IgD-negative memory B cell (primary cell): ENCODE data around the gene TGM4. TPM values are rescaled to one million over a fixed set of nuclear protein-coding genes. Genes with fewer than 3 reads are reported as not detected.

ENCODE experiments used
- H3K27ac Mint-ChIP-seq, 3 donors: one replicate each; pipeline ENCODE4 v1.8.0; 2020 to 2022; ENCODE audit warnings: mild to moderate bottlenecking in 3 of 3, mixed read lengths in 3 of 3, moderate library complexity in 1 of 3
- H3K27me3 Mint-ChIP-seq: one replicate; pipeline ENCODE4 v1.8.0; 2021; ENCODE audit warnings: mixed read lengths
- H3K36me3 Mint-ChIP-seq: one replicate; pipeline ENCODE4 v1.8.0; 2020; ENCODE audit warnings: mild to moderate bottlenecking, mixed read lengths
- H3K4me1 Mint-ChIP-seq, 3 donors: one replicate each; pipeline ENCODE4 v1.8.0; 2020 to 2022; ENCODE audit warnings: mixed read lengths in 3 of 3, mild to moderate bottlenecking in 1 of 3
- H3K4me3 Mint-ChIP-seq, 4 donors: one replicate each; pipeline ENCODE4 v1.8.0; 2020 to 2022; ENCODE audit warnings: mild to moderate bottlenecking in 4 of 4, mixed read lengths in 4 of 4, moderate library complexity in 3 of 4
- H3K9me3 Mint-ChIP-seq, 3 donors: one replicate each; pipeline ENCODE4 v1.8.0; 2020 to 2021; ENCODE audit warnings: mixed read lengths in 3 of 3, mild to moderate bottlenecking in 1 of 3
- polyA plus RNA-seq: library from polyadenylated mRNA; unstranded; fragments of 300-500 nt; fragmentation: Illumina TruSeq; gene quantifications from one replicate; pipeline ENCODE4 v1.2.3, GENCODE V29; 2021

TGM4 gene
- polyA plus RNA-seq, 1 donor from 2014 or later: 0.06 TPM

DNA sequence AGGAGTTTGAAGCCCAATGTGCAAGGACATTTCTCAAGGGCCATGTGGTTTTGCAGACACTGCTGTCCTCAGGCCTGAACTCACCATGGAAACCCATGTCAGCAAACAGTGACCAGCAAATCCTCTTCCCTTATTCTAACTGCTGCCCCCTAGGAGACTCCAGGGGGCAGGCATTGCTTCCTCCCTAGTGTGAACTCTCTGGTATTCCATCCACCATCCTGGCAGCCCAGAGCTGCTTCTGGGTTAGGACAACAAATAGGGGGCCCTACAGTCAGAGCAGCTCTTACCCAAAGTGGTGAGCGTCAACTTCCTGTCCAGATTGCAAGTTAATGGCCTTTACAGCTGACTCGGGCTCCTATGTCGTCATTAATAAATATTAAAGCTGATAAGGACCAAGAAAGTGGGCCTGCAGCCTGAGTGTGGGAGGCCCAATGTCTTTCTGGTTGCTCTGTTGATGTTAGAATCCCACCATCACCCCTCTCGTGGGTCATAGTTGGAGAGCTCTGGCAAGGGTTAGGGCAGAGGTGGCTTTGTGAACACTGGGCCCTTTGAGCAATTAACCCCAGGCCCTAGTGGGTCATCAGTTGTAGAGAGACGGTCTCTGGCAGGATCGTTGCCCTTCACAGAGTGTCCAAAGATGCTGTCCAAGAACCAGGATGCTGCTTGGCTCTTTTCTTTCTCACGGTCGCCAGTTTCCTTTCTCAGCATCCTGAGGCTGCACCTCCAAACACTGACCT lies 41.5 kb downstream of the TGM4 start:
- H3K27ac Mint-ChIP-seq: peak overlapping the region in 1 of 3 donors; percentile 66
- H3K36me3 Mint-ChIP-seq: peaks cover 3% of the 10 kb centered on the region
- no peaks in the 10 kb centered on the region for H3K27me3 Mint-ChIP-seq
- peaks cover 0 to 3% (median 0%) of the 10 kb centered on the region in 3 donors for H3K9me3 Mint-ChIP-seq
- peaks cover 0 to 1% (median 0%) of the 10 kb centered on the region in 3 donors for H3K4me1 Mint-ChIP-seq
- H3K4me3 Mint-ChIP-seq: no peak overlapping the region

GRCh38 chr3:44918087-44918486 lies 43.7 kb downstream of the TGM4 start:
- H3K4me3 Mint-ChIP-seq: no peak overlapping the region
- peaks cover 5% of the 10 kb centered on the region for H3K36me3 Mint-ChIP-seq
- no peaks in the 10 kb centered on the region for H3K27me3 Mint-ChIP-seq
- no peaks in the 10 kb centered on the region for H3K4me1 Mint-ChIP-seq
- no peak overlapping the region for H3K27ac Mint-ChIP-seq
- no peaks in the 10 kb centered on the region for H3K9me3 Mint-ChIP-seq

DNA sequence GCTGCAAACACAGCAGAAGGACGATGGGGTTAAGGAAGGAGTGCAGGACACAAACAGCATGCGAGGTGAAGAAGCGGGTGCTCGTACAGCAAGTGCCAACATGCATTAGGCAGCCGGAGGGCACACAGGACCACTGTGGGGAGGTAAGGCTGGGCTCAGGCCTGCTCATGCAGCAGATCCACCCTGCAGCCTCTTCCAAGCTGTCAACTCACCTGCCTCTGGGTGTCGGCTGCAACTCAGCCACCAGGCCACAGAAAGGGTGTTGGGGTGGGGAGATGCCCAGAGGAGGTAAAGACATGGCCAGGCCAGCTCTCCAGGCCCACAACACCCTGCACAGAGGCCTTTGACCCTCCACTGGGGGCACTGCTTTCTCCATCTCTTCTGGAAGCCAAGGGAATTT lies 44.2 kb downstream of the TGM4 start:
- Mint-ChIP-seq H3K9me3 (no peaks in the 10 kb centered on the region), H3K36me3 (peaks cover 5% of the 10 kb centered on the region), H3K27me3 (no peaks in the 10 kb centered on the region), H3K27ac (peak overlapping the region in 1 of 3 donors; percentile 57), H3K4me1 (no peaks in the 10 kb centered on the region), H3K4me3 (no peak overlapping the region)

DNA sequence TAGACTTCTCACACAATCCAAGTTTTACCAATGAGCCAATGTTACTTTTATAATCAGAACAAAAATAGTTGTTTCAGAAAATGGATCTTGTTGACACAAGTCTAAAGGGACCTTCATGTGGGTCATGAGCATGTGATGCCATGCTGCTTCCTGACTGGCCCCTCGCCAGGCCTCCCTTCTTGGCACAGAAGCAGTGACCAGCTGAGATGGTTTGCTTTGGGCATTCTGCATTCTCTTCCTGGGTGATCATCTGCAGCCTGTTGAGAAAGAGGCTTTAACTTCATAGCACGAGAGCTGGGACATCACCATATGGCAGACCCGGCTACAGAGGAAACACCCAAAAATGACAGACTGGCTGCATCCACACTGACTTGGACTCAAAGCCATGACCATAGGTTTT lies 45.7 kb downstream of the TGM4 start:
- Mint-ChIP-seq H3K4me3 (no peak overlapping the region), H3K27ac (no peak overlapping the region), H3K36me3 (peaks cover 11% of the 10 kb centered on the region), H3K27me3 (no peaks in the 10 kb centered on the region), H3K4me1 (peaks cover 0 to 2% (median 0%) of the 10 kb centered on the region in 3 donors), H3K9me3 (no peaks in the 10 kb centered on the region)

DNA sequence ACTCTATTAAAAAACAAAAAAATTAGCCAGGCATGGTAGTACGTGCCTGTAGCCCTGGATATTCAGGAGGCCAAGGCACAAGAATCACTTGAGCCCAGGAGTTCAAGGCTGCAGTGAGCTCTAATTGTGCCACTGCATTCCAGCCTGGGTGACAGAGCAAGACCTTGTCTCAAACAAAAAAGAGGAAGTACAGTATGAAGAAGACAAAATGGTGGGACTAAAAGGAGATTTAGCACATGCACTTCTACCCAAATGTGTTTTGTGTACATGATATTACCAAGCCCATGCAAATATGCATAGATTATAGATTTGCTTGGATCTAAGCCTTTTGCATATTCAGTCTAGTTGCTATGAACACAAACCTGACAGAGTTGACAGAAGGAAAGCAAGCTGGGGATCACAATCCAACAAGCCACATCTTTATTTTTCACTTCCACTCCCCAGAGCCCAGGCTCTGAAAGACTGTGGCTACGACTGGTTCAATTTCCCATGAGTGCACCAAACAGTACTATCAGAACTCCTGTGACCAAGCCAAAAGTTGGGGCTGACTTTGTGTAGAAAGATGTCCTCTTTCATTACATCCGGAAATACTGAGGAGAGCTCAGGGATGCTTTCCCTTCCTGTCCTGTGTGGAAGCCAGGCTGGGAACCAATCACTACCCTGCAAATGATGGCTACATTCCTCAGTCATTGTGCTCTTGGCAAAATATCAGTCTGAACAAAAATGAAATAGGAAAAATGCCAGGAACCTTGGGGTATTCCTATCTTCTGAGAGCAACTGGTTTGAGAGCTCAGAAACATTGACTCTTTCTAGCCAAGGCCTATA lies 49.4 kb downstream of the TGM4 start:
- H3K36me3 Mint-ChIP-seq: peaks cover 30% of the 10 kb centered on the region
- no peaks in the 10 kb centered on the region for H3K9me3 Mint-ChIP-seq
- H3K4me3 Mint-ChIP-seq: no peak overlapping the region
- no peak overlapping the region for H3K27ac Mint-ChIP-seq
- no peaks in the 10 kb centered on the region for H3K27me3 Mint-ChIP-seq
- H3K4me1 Mint-ChIP-seq: peaks cover 0 to 2% (median 0%) of the 10 kb centered on the region in 3 donors

DNA sequence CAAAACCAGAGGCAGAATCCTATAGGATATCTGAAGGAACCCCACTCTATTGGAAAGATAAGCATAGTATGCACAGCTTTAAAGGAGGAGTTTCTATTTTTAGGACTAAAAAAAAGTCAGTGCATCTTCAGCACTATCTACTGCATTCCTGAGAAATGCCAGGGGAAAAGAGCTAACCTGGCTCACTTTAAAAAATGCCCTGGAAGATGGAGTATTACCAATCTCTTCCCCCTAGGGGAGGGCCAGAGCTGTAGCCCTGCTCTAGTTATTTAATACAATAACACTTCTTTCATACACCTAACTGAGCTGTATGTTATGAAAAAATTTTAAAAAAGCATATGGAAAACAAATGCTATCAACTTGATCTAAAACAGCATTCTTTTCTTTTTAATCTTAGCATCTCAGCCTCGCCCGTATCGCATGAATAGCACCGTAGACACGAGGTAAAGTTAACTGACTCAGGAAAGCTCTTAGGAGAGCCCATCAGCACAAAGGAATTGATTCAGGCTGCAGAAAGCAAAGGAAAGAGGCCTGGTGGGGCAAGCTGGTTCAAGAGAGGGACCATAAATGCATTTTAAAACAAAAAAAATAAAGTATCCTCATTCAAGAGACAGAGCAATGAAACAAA lies 50.2 kb downstream of the TGM4 start:
- Mint-ChIP-seq H3K27me3 (no peaks in the 10 kb centered on the region), H3K27ac (no peak overlapping the region), H3K9me3 (no peaks in the 10 kb centered on the region), H3K4me1 (peaks cover 0 to 2% (median 0%) of the 10 kb centered on the region in 3 donors), H3K36me3 (peaks cover 28% of the 10 kb centered on the region), H3K4me3 (peak overlapping the region in 1 of 4 donors; percentile 52)

GRCh38 chr3:44926172-44926571 lies 51.8 kb downstream of the TGM4 start:
- Mint-ChIP-seq H3K27me3 (no peaks in the 10 kb centered on the region), H3K27ac (peak overlapping the region in 1 of 3 donors; percentile 58), H3K9me3 (no peaks in the 10 kb centered on the region), H3K36me3 (peaks cover 24% of the 10 kb centered on the region), H3K4me1 (peaks cover 0 to 2% (median 0%) of the 10 kb centered on the region in 3 donors), H3K4me3 (no peak overlapping the region)

DNA sequence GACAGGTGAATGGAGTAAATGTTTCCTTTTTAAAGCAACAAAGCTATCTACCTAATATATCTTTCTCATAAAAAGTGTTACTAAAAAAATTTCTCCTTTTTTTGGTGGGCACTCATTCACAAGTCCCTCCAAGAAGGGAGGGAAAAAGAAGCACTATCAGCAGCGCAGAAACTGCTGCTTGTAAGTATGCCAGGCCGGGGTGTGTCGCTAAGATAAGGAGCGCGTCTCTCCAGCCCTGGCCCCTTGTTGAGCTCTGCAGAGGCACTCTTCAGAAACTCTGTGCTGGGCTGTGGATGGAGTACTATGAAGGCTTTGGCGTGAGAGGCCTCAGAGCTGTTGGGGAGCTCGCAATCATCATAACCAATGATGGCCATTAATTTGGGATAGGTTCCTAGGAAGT lies 52.5 kb downstream of the TGM4 start:
- H3K4me1 Mint-ChIP-seq: peaks cover 0 to 2% (median 0%) of the 10 kb centered on the region in 3 donors
- H3K27ac Mint-ChIP-seq: peak overlapping the region in 1 of 3 donors; percentile 9
- H3K27me3 Mint-ChIP-seq: no peaks in the 10 kb centered on the region
- H3K9me3 Mint-ChIP-seq: no peaks in the 10 kb centered on the region
- peaks cover 24% of the 10 kb centered on the region for H3K36me3 Mint-ChIP-seq
- H3K4me3 Mint-ChIP-seq: no peak overlapping the region

DNA sequence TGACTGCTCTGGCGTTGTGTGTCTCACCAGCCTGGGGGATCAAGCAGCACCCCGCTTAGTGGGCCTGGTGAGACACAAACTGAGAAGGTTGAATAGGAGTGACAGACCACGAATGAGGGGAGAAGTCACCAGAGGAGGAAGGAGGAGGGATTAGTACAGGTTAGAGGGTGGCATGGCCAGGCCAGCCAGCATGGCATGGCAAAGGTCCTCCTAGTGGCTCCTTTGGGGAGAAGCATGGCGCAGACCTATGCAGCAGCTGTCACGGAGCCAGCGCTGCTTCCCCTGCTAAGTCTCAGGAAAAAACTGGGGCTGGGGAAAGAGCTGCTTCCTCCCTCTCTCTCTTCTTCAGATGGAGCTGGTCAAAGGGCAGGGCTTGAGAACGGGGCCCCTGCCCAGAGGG lies 53.0 kb downstream of the TGM4 start:
- peaks cover 0 to 2% (median 0%) of the 10 kb centered on the region in 3 donors for H3K4me1 Mint-ChIP-seq
- H3K27ac Mint-ChIP-seq: peak overlapping the region in 1 of 3 donors; percentile 9
- no peaks in the 10 kb centered on the region for H3K9me3 Mint-ChIP-seq
- peaks cover 26% of the 10 kb centered on the region for H3K36me3 Mint-ChIP-seq
- no peaks in the 10 kb centered on the region for H3K27me3 Mint-ChIP-seq
- H3K4me3 Mint-ChIP-seq: no peak overlapping the region

DNA sequence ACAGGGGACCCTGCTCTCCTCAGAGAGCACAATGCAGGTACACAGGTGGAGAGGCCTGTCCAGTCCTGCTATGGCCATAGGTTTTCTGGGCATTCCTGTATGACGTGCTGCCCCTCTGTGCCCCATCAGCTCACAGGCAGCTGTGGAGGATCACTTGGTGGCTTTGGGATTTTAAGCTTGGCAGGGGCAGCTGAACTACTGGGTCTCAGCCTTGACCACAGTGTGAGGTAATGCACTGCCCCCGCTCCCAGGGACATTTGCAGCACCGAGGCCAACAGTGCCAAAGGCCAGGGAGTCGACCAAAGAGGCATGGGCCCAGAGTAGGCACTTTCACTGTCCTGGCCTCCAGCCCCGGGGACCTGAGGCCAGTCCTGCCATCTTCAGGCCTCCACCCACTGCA lies 55.4 kb downstream of the TGM4 start:
- H3K36me3 Mint-ChIP-seq: peaks cover 23% of the 10 kb centered on the region
- peaks cover 0 to 1% (median 0%) of the 10 kb centered on the region in 3 donors for H3K4me1 Mint-ChIP-seq
- H3K9me3 Mint-ChIP-seq: no peaks in the 10 kb centered on the region
- H3K27me3 Mint-ChIP-seq: no peaks in the 10 kb centered on the region
- H3K4me3 Mint-ChIP-seq: no peak overlapping the region
- H3K27ac Mint-ChIP-seq: no peak overlapping the region

DNA sequence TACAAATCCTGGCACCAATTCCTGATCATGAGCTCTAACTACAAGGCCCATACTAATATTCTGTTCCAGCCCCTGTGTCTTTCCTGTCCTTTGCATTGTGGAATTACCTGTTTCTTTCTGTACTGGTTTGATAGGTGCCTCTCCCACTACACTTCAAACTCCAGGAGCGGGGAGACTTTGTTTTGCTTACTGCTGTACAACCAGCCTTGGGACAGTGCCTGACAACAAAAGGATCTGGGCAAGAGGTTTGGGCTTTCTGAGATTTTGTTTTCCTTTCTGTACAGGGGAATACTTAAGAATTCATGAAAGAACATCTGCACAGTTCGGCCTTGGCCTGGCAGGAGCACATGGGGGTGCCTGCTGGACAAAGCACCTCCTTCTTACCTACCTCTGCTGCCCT lies 56.5 kb downstream of the TGM4 start:
- H3K9me3 Mint-ChIP-seq: no peaks in the 10 kb centered on the region
- H3K4me3 Mint-ChIP-seq: no peak overlapping the region
- H3K36me3 Mint-ChIP-seq: peaks cover 24% of the 10 kb centered on the region
- no peaks in the 10 kb centered on the region for H3K27me3 Mint-ChIP-seq
- no peaks in the 10 kb centered on the region for H3K4me1 Mint-ChIP-seq
- H3K27ac Mint-ChIP-seq: no peak overlapping the region

DNA sequence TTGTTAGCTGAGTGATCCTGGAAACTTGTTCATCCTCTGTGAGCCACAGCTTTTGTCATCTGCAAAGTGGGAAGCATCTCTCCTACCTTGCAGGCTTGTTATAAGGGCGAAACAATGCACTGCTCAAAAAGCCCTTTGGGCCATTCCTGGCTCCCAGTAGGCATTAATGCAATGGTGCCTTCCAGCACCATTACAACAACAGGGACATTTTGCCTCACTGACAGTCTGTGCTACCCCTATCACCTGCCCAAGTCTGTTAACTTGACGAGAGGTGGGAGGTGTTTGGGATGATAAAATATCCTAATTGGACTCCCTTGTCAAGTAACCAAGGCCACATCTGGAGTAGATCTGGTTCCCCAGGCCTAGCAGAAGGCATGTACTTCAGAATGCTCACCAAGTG lies 57.4 kb downstream of the TGM4 start:
- H3K4me1 Mint-ChIP-seq: no peaks in the 10 kb centered on the region
- no peak overlapping the region for H3K27ac Mint-ChIP-seq
- no peak overlapping the region for H3K4me3 Mint-ChIP-seq
- no peaks in the 10 kb centered on the region for H3K9me3 Mint-ChIP-seq
- peaks cover 21% of the 10 kb centered on the region for H3K36me3 Mint-ChIP-seq
- no peaks in the 10 kb centered on the region for H3K27me3 Mint-ChIP-seq

DNA sequence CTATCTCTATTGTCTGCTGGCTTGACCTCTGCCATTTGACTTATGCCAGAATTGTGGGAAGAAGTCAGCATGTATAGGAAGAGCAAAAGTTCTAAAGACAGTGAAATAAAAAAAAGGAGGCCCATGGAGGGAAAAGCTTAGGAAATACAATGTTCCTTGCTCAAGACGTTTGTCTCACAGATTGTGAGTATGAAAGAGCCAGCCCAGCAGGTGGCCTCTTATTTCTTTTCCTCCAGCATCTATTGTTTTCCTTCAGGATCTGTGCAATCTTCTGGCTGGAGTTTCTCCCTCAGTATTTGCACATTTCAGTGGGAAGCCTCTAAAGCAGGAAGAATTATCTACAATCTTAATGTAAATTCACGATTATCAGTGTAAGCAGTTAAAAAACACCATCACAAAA lies 57.9 kb downstream of the TGM4 start:
- H3K27ac Mint-ChIP-seq: no peak overlapping the region
- no peaks in the 10 kb centered on the region for H3K9me3 Mint-ChIP-seq
- H3K36me3 Mint-ChIP-seq: peaks cover 17% of the 10 kb centered on the region
- no peaks in the 10 kb centered on the region for H3K27me3 Mint-ChIP-seq
- H3K4me1 Mint-ChIP-seq: no peaks in the 10 kb centered on the region
- H3K4me3 Mint-ChIP-seq: no peak overlapping the region

- no peaks in the 10 kb centered on the region for H3K4me1 Mint-ChIP-seq
- H3K27me3 Mint-ChIP-seq: no peaks in the 10 kb centered on the region
- H3K36me3 Mint-ChIP-seq: peaks cover 14% of the 10 kb centered on the region
- no peak overlapping the region for H3K4me3 Mint-ChIP-seq
- H3K27ac Mint-ChIP-seq: no peak overlapping the region
- H3K9me3 Mint-ChIP-seq: no peaks in the 10 kb centered on the region
These were observed 58.9 kb downstream of the TGM4 start for GRCh38 chr3:44932986-44933944.
